ENCODE measurements around the gene NPAS3.

DNA sequence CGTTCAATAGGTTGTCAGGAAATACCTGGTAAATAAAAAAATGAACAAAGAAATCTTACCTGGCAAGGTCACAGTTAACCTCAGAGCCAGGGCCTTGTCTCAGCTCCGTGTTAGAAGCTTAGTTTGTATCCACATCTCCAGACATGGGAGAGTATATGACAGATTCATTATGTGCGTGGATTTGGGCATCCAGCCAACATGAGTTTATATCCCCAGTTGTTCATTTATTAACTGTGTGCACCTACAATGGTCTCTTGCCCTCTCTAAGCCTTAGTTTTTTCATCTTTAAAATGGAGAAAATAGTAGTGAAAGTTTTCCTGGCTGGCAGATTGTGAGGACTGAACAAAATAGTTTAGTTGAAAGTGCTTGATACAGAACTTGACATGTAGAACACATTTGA is 437.8 kb downstream of the NPAS3 start:
- TF ChIP-seq, protein P1, sequence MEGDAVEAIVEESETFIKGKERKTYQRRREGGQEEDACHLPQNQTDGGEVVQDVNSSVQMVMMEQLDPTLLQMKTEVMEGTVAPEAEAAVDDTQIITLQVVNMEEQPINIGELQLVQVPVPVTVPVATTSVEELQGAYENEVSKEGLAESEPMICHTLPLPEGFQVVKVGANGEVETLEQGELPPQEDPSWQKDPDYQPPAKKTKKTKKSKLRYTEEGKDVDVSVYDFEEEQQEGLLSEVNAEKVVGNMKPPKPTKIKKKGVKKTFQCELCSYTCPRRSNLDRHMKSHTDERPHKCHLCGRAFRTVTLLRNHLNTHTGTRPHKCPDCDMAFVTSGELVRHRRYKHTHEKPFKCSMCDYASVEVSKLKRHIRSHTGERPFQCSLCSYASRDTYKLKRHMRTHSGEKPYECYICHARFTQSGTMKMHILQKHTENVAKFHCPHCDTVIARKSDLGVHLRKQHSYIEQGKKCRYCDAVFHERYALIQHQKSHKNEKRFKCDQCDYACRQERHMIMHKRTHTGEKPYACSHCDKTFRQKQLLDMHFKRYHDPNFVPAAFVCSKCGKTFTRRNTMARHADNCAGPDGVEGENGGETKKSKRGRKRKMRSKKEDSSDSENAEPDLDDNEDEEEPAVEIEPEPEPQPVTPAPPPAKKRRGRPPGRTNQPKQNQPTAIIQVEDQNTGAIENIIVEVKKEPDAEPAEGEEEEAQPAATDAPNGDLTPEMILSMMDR (conservative IDR thresholded peaks at IDR 0.05; ENCODE audit: low read depth, low read length): no peak
- TF ChIP-seq EZH2 (IDR thresholded peaks at IDR 0.05; ENCODE audit: low read length, unreplicated experiment): no peak

All from PC-3 (cell line).